GM12874 (cell line): ENCODE results near the gene MYCBPAP.

ENCODE experiments used
- TF ChIP-seq, protein P1 (sequence below): IDR thresholded peaks from 2 replicates; pipeline ENCODE4 v1.5.1; 2011; ENCODE audit warnings: low read depth, mild to moderate bottlenecking, control low read depth, low read length, moderate library complexity; ENCODE audit not compliant: insufficient read depth

Gene MYCBPAP

DNA sequence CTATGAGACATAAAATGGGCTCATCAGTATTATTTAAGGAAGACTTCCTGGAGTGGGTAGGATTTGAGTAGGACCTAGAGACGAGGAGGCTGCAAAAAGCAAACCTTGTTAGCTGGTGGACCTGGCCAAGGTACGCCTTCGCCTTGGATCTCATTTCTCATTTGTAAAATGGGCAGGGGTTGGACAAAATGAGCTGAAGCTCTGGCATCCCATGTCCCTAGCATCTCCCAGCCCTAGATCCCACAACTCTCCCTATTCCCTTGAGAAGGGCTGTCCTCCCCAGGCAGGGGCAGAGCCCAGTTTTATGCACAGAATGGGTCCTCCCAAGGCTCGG, 38.4 kb downstream of the MYCBPAP start:
- TF ChIP-seq, protein P1, sequence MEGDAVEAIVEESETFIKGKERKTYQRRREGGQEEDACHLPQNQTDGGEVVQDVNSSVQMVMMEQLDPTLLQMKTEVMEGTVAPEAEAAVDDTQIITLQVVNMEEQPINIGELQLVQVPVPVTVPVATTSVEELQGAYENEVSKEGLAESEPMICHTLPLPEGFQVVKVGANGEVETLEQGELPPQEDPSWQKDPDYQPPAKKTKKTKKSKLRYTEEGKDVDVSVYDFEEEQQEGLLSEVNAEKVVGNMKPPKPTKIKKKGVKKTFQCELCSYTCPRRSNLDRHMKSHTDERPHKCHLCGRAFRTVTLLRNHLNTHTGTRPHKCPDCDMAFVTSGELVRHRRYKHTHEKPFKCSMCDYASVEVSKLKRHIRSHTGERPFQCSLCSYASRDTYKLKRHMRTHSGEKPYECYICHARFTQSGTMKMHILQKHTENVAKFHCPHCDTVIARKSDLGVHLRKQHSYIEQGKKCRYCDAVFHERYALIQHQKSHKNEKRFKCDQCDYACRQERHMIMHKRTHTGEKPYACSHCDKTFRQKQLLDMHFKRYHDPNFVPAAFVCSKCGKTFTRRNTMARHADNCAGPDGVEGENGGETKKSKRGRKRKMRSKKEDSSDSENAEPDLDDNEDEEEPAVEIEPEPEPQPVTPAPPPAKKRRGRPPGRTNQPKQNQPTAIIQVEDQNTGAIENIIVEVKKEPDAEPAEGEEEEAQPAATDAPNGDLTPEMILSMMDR = no peak

DNA sequence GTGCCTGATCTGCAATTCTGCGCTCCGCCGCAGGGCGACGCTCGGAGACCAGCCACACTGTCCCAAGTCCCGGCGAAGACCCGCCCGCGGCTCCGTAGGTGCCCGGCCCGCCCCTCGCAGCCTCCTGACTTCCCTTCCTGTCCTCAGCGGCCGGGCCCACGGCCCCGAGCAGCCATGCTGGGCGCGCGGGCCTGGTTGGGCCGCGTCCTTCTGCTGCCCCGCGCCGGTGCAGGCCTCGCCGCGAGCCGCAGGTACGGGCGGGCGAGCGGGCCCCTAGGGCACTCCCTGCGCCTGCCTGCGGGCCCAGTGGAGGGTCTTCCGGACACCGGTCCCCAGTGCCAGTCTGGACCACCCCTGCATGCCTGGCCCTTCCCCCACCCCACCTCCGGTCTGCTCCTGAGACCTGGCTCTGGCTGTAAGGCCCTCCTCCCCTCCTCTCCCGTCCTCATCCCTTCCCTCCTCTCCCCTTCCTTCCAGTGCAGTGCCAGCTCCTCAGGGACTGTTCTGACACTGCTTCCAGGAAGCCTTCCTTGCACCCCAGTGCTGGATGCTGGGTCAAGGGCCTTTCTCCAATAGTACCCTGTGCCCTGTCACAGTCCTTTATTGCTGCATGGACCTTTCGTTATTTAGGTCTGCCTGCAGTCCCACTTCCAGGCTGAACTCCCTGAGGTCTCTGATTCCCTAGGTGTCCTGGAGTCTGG, 38.9 kb downstream of the MYCBPAP start, which contains the start of gene SPATA20:
SPATA20 (plus strand) TSS at position 140 of the 701 bp plus-strand sequence; CDS start at position 175, 35 bp downstream.
- TF ChIP-seq, protein P1 = peak; percentile 100

DNA sequence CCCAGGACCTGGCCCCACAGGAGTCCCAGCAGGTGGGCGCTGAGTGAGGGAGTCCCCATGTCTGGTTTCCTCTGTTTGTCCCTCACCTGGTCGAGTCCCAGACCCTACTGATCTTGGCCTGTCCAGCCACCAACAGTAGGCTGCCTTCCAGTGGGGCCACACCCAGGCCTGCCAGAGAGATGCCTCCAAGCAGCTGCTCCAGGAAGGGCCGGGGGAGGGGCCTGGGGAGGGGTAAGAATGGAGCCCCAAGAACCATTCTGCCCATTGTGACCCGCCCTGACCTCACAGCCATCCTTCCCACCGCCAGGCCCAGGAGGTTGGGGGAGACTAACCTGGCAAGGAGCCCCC, 39.5 kb downstream of the MYCBPAP start:
- TF ChIP-seq, protein P1 = no peak

DNA sequence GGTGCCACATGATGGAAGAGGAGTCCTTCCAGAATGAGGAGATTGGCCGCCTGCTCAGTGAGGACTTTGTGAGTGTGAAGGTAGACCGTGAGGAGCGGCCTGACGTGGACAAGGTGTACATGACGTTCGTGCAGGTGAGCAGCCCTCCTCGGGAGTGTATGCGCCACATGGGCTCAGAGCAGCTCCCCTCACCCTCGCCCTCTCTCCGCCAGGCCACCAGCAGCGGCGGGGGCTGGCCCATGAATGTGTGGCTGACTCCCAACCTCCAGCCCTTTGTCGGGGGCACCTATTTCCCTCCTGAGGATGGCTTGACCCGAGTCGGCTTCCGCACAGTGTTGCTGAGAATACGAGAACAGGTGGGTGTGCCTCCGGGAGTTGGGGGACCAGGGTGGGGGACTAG, 40.6 kb downstream of the MYCBPAP start:
- TF ChIP-seq, protein P1 = no peak

DNA sequence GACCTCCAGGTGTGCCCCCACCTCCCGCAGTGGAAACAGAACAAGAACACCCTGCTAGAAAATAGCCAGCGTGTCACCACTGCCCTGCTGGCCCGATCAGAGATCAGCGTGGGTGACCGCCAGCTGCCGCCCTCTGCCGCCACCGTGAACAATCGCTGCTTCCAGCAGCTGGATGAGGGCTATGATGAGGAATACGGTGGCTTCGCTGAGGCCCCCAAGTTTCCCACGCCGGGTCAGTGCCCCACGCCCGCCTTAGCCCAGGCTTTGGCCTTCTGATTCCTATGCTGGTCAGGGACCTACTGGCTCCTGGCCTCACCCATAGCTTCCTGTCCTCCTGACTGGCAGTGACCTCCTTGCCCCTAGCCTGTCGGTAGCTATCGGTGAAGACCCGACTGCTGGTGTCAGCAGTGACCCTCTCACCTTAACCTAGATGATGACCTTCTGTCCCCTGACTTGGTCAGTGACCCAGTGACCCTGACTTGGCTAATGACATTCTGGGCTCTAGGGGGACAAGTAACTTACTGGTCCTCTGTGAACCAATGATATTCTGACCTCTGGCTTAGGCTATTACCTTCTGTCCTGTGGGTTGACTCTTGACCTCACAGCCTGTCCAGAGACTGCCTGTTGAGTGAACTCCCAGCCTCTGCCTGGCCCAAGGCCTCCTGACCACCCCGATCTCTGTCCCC, 41.2 kb downstream of the MYCBPAP start:
- TF ChIP-seq, protein P1 = no peak

DNA sequence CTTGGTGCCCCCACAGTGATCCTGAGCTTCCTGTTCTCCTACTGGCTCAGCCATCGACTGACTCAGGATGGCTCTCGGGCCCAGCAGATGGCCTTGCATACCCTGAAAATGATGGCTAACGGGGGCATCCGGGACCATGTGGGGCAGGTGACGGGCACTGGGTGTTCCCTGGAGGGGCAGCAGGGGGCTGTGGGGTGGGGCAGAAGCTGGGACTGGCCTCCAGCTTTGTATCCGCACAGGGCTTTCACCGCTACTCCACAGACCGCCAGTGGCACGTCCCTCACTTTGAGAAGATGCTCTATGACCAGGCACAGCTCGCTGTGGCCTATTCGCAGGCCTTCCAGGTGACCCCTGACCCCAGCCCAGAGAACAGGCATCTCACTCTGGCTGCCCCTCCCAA, 41.7 kb downstream of the MYCBPAP start:
- TF ChIP-seq, protein P1 = no peak

DNA sequence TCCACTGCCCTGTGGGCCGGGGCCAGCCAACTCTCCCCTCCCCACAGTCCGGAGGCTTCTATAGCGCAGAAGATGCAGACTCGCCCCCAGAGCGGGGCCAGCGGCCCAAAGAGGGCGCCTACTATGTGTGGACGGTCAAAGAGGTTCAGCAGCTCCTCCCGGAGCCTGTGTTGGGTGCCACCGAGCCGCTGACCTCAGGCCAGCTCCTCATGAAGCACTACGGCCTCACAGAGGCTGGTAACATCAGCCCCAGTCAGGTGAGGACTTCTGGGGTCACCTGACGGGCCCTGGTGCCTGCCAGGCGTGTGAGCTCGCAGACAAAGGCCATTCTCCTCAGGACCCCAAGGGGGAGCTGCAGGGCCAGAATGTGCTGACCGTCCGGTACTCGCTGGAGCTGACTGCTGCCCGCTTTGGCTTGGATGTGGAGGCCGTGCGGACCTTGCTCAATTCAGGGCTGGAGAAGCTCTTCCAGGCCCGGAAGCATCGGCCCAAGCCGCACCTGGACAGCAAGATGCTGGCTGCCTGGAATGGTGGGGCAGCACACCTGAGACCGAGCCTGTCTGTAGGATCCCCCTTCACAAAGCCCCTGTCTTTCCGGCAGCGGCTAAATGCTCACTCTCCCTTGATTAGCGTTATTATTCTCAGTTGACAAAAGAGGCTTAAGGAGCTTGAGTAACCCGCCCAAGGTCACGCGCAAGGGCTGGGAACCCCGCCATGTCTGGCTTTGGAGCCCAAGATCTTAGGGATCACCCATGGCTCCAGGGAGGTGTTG, 42.6 kb downstream of the MYCBPAP start:
- TF ChIP-seq, protein P1 = peak; percentile 64
